Parathyroid adenoma (tissue), 2 donors: ENCODE data around the gene LRRC32.
"Not testable (repeated sequence)": the region's sequence is repeated elsewhere in the genome, so short reads cannot be mapped to it uniquely, and the experiment has no call there.

Experiments used
- H2AFZ ChIP-seq: fragments of 300-600 bp; sonication (generic); one replicate; pipeline ENCODE4 v1.7.0; 2017; ENCODE audit warnings: antibody characterized with exemption, mild to moderate bottlenecking
- H3K27ac ChIP-seq: fragments of 300-600 bp; sonication (generic); one replicate; pipeline ENCODE4 v1.7.0; 2017
- H3K27me3 ChIP-seq: fragments of 300-600 bp; sonication (generic); one replicate; pipeline ENCODE4 v1.7.0; 2017; ENCODE audit warnings: low read length; ENCODE audit not compliant: control insufficient read depth, insufficient read depth
- H3K36me3 ChIP-seq: fragments of 300-600 bp; sonication (generic); one replicate; pipeline ENCODE4 v1.7.0; 2017; ENCODE audit warnings: low read length; ENCODE audit not compliant: control insufficient read depth, insufficient read depth
- H3K4me1 ChIP-seq: fragments of 300-600 bp; sonication (generic); one replicate; pipeline ENCODE4 v1.7.0; 2017; ENCODE audit warnings: control low read depth
- H3K4me2 ChIP-seq: fragments of 300-600 bp; sonication (generic); one replicate; pipeline ENCODE4 v1.7.0; 2017; ENCODE audit warnings: low read length
- H3K4me3 ChIP-seq: fragments of 300-600 bp; sonication (generic); one replicate; pipeline ENCODE4 v1.7.0; 2017; ENCODE audit warnings: low read depth, low read length
- H3K79me2 ChIP-seq: fragments of 300-600 bp; sonication (generic); one replicate; pipeline ENCODE4 v1.7.0; 2017; ENCODE audit warnings: control low read depth
- H3K9ac ChIP-seq: fragments of 300-600 bp; sonication (generic); one replicate; pipeline ENCODE4 v1.7.0; 2017; ENCODE audit warnings: mild to moderate bottlenecking
- H3K9me3 ChIP-seq: fragments of 300-600 bp; sonication (generic); one replicate; pipeline ENCODE4 v1.7.0; 2017; ENCODE audit warnings: low read length; ENCODE audit not compliant: control insufficient read depth
- CTCF ChIP-seq: fragments of 300-600 bp; sonication (generic); IDR thresholded peaks from one replicate; pipeline ENCODE4 v1.7.0; 2017; ENCODE audit warnings: antibody characterized with exemption, mild to moderate bottlenecking
- donor health status: primary hyperparathyroidism.

Gene LRRC32

GRCh38 chr11:76613901-76614300, 56.6 kb downstream of the LRRC32 start:
- Histone ChIP-seq H3K27ac (peak overlapping the region; percentile 67), H2AFZ (no peak overlapping the region), H3K79me2 (no peaks in the 10 kb centered on the region), H3K36me3 (no peaks in the 10 kb centered on the region), H3K9ac (no peak overlapping the region), H3K27me3 (no peaks in the 10 kb centered on the region), H3K4me3 (no peak overlapping the region), H3K4me1 (no peaks in the 10 kb centered on the region), H3K4me2 (no peak overlapping the region), H3K9me3 (no peaks in the 10 kb centered on the region)
- TF ChIP-seq CTCF, result no peak

- no peak for TF ChIP-seq CTCF
- H3K9ac ChIP-seq, result no peak overlapping the region
- H3K27me3 ChIP-seq, result no peaks in the 10 kb centered on the region
- no peak overlapping the region for H3K27ac ChIP-seq
- H3K36me3 ChIP-seq, result no peaks in the 10 kb centered on the region
- H2AFZ ChIP-seq, result no peak overlapping the region
- H3K79me2 ChIP-seq, result no peaks in the 10 kb centered on the region
- H3K4me1 ChIP-seq, result no peaks in the 10 kb centered on the region
- no peaks in the 10 kb centered on the region for H3K9me3 ChIP-seq
- H3K4me3 ChIP-seq, result no peak overlapping the region
- H3K4me2 ChIP-seq, result no peak overlapping the region
These were observed 58.3 kb downstream of the LRRC32 start for GRCh38 chr11:76612226-76612625.

- Histone ChIP-seq H3K27me3 (no peaks in the 10 kb centered on the region), H3K4me2 (no peak overlapping the region), H3K79me2 (no peaks in the 10 kb centered on the region), H3K4me3 (no peak overlapping the region), H3K27ac (no peak overlapping the region), H3K9me3 (no peaks in the 10 kb centered on the region), H3K4me1 (no peaks in the 10 kb centered on the region), H3K9ac (no peak overlapping the region), H3K36me3 (no peaks in the 10 kb centered on the region), H2AFZ (no peak overlapping the region)
- no peak for TF ChIP-seq CTCF
These were observed 59.6 kb downstream of the LRRC32 start for GRCh38 chr11:76610871-76611475.

- Histone ChIP-seq H3K36me3 (no peaks in the 10 kb centered on the region), H3K4me3 (no peak overlapping the region), H2AFZ (no peak overlapping the region), H3K9ac (no peak overlapping the region), H3K4me2 (no peak overlapping the region), H3K27me3 (no peaks in the 10 kb centered on the region), H3K9me3 (no peaks in the 10 kb centered on the region), H3K27ac (no peak overlapping the region), H3K4me1 (no peaks in the 10 kb centered on the region), H3K79me2 (no peaks in the 10 kb centered on the region)
- no peak for TF ChIP-seq CTCF
These were observed 60.2 kb downstream of the LRRC32 start for GRCh38 chr11:76610371-76610770.

GRCh38 chr11:76609736-76610370, 60.7 kb downstream of the LRRC32 start:
- H3K4me2 ChIP-seq, result no peak overlapping the region
- no peak overlapping the region for H3K9ac ChIP-seq
- no peak overlapping the region for H3K4me3 ChIP-seq
- no peaks in the 10 kb centered on the region for H3K79me2 ChIP-seq
- H3K36me3 ChIP-seq, result no peaks in the 10 kb centered on the region
- no peaks in the 10 kb centered on the region for H3K9me3 ChIP-seq
- TF ChIP-seq CTCF, result no peak
- H3K4me1 ChIP-seq, result no peaks in the 10 kb centered on the region
- H2AFZ ChIP-seq, result no peak overlapping the region
- H3K27ac ChIP-seq, result no peak overlapping the region
- H3K27me3 ChIP-seq, result no peaks in the 10 kb centered on the region

GRCh38 chr11:76608879-76609460, 61.6 kb downstream of the LRRC32 start:
- not testable (repeated sequence) for H3K9ac ChIP-seq, H3K4me3 ChIP-seq, H3K4me2 ChIP-seq, H3K36me3 ChIP-seq, H3K27me3 ChIP-seq, H3K79me2 ChIP-seq, H3K9me3 ChIP-seq, H3K27ac ChIP-seq, H3K4me1 ChIP-seq, H2AFZ ChIP-seq

GRCh38 chr11:76608228-76608627, 62.3 kb downstream of the LRRC32 start:
- H3K27ac ChIP-seq, H3K4me1 ChIP-seq, H3K9me3 ChIP-seq, H3K4me2 ChIP-seq, H3K4me3 ChIP-seq, H3K79me2 ChIP-seq, H3K27me3 ChIP-seq, H3K9ac ChIP-seq, H3K36me3 ChIP-seq, H2AFZ ChIP-seq: not testable (repeated sequence)
